Cardiac septum (tissue), 1 donor: ENCODE data around the gene SH3BP1. TPM values are rescaled to one million over a fixed set of nuclear protein-coding genes. Genes with fewer than 3 reads are reported as not detected.
"Not testable (repeated sequence)": the region's sequence is repeated elsewhere in the genome, so short reads cannot be mapped to it uniquely, and the experiment has no call there.

Source experiments
- DNase-seq: peaks from one replicate; pipeline ENCODE4 v3.0.0-alpha.2; 2020; ENCODE audit warnings: low spot score
- intact Hi-C: fragments of 100-400 bp; cut with DNase I; formaldehyde crosslinking; loops from one replicate; pipeline ENCODE4 v1.14.0; 2022
- total RNA-seq: library from RNA; stranded (reverse); fragmentation: NEBNext Ultra II Directional; extraction: Animal tissue kit (Norgen Biotek cat#: 25700); gene quantifications from one replicate; pipeline ENCODE4 v1.2.1, GENCODE V29; 2021
- donor health status: DM: no; HTN: no; CAD: no.

SH3BP1 gene
- total RNA-seq, 1 donor from 2014 or later: 2.3 TPM

- intact Hi-C loops, DNase-seq: not testable (repeated sequence)
Measured at GRCh38 chr22:37694131-37694530, 54.7 kb downstream of the SH3BP1 start.

- intact Hi-C loops, DNase-seq: not testable (repeated sequence)
Measured at GRCh38 chr22:37696260-37696656, 56.8 kb downstream of the SH3BP1 start.

GRCh38 chr22:37696657-37697537 lies 57.4 kb downstream of the SH3BP1 start, which contains the start of gene TRIOBP:
Gene TRIOBP, plus strand, starts transcription at chr22:37697048. Its CDS starts 4,318 bp downstream, at chr22:37701366.
- intact Hi-C loops: no loop called here
- peak; percentile 95 for DNase-seq

- intact Hi-C loops: no loop called here
- DNase-seq: no peak
Measured at GRCh38 chr22:37697538-37697835, 58.0 kb downstream of the SH3BP1 start.

DNA sequence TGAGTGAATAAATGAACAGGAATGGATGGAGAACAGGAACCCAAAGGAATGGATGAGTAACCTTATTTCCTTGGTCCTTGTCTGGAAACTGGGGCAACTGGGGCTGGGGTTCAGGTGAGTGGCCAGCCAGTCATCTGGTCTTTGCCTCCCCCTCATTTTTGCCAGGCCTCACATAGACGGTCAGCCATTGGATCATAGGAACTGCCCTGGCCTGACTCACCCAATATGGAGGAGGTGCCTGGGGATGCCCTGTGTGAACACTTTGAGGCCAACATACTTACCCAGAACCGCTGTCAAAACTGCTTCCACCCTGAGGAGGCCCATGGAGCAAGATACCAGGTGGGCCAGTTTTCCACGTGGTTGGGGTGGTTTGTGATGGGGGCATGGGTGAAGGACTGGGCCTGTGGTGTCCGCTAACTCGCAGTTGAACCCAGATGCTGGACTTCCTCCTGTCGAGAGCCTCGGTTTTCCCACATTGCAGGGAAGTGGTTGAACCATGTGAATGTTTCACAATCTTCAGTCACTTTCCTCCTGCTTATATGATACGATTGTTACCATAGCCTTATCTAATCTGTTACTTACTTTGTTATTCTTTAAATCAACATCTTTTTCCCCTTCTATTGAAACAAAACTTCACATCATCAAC lies 61.8 kb downstream of the SH3BP1 start:
- intact Hi-C loops: loop anchor here (5.0 kb wide), 1 partner anchor 96 kb away; no protein-coding TSS in a partner anchor
- no peak for DNase-seq

DNA sequence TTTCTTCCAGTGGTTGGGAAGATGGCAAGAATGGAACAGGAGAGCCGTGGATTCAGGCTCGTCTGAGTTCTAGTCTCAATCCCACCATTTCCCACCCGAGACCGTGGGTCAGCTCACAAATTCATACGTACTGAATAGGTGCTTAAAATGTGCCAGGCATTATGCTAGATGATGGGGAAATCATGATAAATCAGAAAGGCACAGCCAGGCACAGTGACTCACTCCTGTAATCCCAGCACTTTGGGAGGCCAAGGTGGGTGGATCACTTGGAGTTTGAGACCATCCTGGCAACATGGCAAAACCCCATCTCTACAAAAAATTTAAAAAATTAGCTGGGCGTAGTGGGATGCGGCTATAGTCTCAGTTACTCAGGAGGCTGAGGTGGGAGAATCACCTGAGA lies 64.4 kb downstream of the SH3BP1 start:
- intact Hi-C loops: loop anchor here (5.0 kb wide), 1 partner anchor 93 kb away; no protein-coding TSS in a partner anchor

GRCh38 chr22:37704645-37705044 lies 65.2 kb downstream of the SH3BP1 start:
- no peak for DNase-seq
- intact Hi-C loops: loop anchor here (5.0 kb wide), 1 partner anchor 93 kb away; no protein-coding TSS in a partner anchor

More for the DNA sequence above, 64.4 kb downstream of the SH3BP1 start:
- no peak for DNase-seq

- intact Hi-C loops: no loop called here
- no peak for DNase-seq
Measured at GRCh38 chr22:37705205-37705604, 65.7 kb downstream of the SH3BP1 start.

Other genes starting within 250 kb of the SH3BP1 start
- 0.03 TPM for gene ELFN2, start 212.2 kb upstream of the SH3BP1 start, total RNA-seq
- 5.3 TPM for gene MFNG, start 153.3 kb upstream of the SH3BP1 start, total RNA-seq
- gene CARD10, start 120.3 kb upstream of the SH3BP1 start, total RNA-seq: 6.0 TPM
- 18.8 TPM for gene CDC42EP1, start 79.2 kb upstream of the SH3BP1 start, total RNA-seq
- gene LGALS2, start 59.6 kb upstream of the SH3BP1 start, total RNA-seq: not detected
- gene GGA1, start 30.8 kb upstream of the SH3BP1 start, total RNA-seq: 32.5 TPM
- 24.1 TPM for gene PDXP, start 19.1 kb downstream of the SH3BP1 start, total RNA-seq
- 1,015 TPM for gene LGALS1, start 36.0 kb downstream of the SH3BP1 start, total RNA-seq
- gene NOL12, start 46.7 kb downstream of the SH3BP1 start, total RNA-seq: 15.2 TPM
- gene TRIOBP, start 57.4 kb downstream of the SH3BP1 start, total RNA-seq: 115 TPM
- gene GCAT, start 168.3 kb downstream of the SH3BP1 start, total RNA-seq: 24.0 TPM
- not detected for gene GALR3, start 183.7 kb downstream of the SH3BP1 start, total RNA-seq
- gene ANKRD54, start 204.7 kb downstream of the SH3BP1 start, total RNA-seq: 15.7 TPM
- 255 TPM for gene EIF3L, start 209.8 kb downstream of the SH3BP1 start, total RNA-seq